BJ (cell line): Measurements from ENCODE around the gene PNMA6E. TPM values are rescaled to one million over a fixed set of nuclear protein-coding genes. Genes with fewer than 3 reads are reported as not detected.

ENCODE experiments used
- CTCF ChIA-PET: fragments of 350-600 bp; formaldehyde crosslinking; extraction: SDS; loops from one replicate; lab custom pipeline; 2021; ENCODE audit warnings: antibody characterized with exemption, inconsistent platforms; lab: Yijun Ruan, JAX
- POLR2A ChIA-PET: fragments of 300-600 bp; sonication (Branson Sonifier 250); formaldehyde crosslinking; extraction: SDS; loops from one replicate; lab custom pipeline; 2021; ENCODE audit warnings: antibody characterized with exemption; lab: Charles Lee
- DNase-seq: peaks from one replicate; pipeline ENCODE4 v3.0.0-alpha.2; 2011; ENCODE audit warnings: low read depth
- H3K27me3 ChIP-seq: 2 replicates; pipeline ENCODE4 v1.6.0; 2011; ENCODE audit warnings: low read length; ENCODE audit not compliant: control insufficient read depth, insufficient read depth
- H3K36me3 ChIP-seq: 2 replicates; pipeline ENCODE4 v1.5.1; 2011; ENCODE audit warnings: low read length; ENCODE audit not compliant: control insufficient read depth, insufficient read depth
- H3K4me3 ChIP-seq: 2 replicates; pipeline ENCODE4 v1.5.1; 2011; ENCODE audit warnings: low read depth, mild to moderate bottlenecking, control low read depth, low read length
- polyA plus RNA-seq: library from polyadenylated mRNA; depleted of rRNA; stranded (reverse); fragments of >200 nt; gene quantifications from 2 replicates; pipeline ENCODE4 v1.2.3, GENCODE V29; 2011
- TF ChIP-seq, protein P1 (sequence below): IDR thresholded peaks from 2 replicates; pipeline ENCODE4 v1.5.1; 2011; ENCODE audit warnings: low read depth, mild to moderate bottlenecking, control low read depth, inconsistent platforms, low read length, moderate library complexity; ENCODE audit not compliant: insufficient read depth

The PNMA6E gene
- polyA plus RNA-seq, 1 experiment, result not detected

DNA sequence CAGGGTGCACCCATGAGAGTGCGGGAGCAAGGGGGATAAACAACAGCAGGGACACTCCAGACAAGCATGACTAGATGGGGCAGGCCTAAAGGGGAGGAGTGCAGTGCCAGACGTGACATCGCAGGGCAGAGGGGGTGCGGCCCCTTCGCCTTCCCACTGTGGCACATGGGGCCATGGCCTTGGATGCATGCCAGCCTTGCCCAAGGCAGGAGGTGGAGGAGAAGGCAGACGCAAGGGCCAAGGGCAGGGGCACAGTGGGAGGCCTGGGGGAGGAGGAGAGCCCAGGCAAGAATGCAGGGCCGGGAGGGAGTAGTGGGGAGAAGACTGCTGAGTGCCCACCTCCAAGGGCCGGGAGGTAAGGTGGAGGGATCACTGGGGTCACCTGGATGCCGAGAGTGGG lies 21.6 kb downstream of the PNMA6E start:
- ChIA-PET CTCF (no interaction called here), POLR2A (no interaction called here)
- Histone ChIP-seq H3K4me3 (no peak overlapping the region), H3K36me3 (no peaks in the 10 kb centered on the region), H3K27me3 (no peaks in the 10 kb centered on the region)
- TF ChIP-seq, protein P1, sequence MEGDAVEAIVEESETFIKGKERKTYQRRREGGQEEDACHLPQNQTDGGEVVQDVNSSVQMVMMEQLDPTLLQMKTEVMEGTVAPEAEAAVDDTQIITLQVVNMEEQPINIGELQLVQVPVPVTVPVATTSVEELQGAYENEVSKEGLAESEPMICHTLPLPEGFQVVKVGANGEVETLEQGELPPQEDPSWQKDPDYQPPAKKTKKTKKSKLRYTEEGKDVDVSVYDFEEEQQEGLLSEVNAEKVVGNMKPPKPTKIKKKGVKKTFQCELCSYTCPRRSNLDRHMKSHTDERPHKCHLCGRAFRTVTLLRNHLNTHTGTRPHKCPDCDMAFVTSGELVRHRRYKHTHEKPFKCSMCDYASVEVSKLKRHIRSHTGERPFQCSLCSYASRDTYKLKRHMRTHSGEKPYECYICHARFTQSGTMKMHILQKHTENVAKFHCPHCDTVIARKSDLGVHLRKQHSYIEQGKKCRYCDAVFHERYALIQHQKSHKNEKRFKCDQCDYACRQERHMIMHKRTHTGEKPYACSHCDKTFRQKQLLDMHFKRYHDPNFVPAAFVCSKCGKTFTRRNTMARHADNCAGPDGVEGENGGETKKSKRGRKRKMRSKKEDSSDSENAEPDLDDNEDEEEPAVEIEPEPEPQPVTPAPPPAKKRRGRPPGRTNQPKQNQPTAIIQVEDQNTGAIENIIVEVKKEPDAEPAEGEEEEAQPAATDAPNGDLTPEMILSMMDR, result no peak
- no peak for DNase-seq

DNA sequence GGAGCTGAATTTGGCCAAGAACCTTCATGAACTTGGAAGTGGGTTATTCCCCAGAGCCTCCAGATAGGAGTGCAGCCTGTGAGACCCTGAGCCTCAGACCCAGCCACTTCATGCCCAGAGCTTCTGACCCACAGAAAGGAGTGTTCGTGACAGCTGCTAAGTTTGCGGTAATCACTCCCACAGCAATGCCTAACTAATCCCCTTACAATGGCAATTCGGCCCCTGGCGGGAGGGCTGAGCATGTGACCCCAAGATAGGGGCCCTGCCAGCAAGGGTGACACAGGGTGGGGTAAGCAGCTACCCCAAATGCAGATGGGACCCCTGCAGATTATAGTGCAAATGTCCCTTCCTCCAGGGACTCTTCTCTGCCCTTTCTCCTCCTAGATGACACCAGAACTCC lies 22.5 kb downstream of the PNMA6E start:
- TF ChIP-seq, protein P1, result no peak
- Histone ChIP-seq H3K36me3 (no peaks in the 10 kb centered on the region), H3K4me3 (no peak overlapping the region), H3K27me3 (no peaks in the 10 kb centered on the region)
- ChIA-PET POLR2A (no interaction called here), CTCF (no interaction called here)
- DNase-seq, result no peak

DNA sequence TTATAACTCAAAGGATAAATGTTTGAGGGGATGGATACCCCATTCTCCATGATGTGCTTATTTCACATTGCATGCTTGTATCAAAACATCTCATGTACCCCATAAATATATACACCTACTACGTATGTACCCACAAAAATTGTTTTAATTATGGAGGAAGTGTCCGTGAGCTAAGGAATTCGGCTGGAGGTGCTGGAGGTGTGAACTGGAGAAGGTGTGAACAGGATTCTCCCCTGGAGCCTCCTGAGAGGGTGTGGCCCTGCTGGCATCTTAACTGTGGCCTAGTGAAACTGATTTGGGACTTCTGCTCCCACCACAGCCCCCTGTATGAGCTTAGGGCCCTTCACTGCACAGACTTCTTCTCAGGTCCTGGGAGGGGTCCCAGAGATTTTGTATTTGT lies 23.4 kb downstream of the PNMA6E start:
- Histone ChIP-seq H3K27me3 (no peaks in the 10 kb centered on the region), H3K4me3 (no peak overlapping the region), H3K36me3 (no peaks in the 10 kb centered on the region)
- CTCF ChIA-PET, result no interaction called here
- POLR2A ChIA-PET, result no interaction called here
- DNase-seq, result no peak
- TF ChIP-seq, protein P1, result no peak

DNA sequence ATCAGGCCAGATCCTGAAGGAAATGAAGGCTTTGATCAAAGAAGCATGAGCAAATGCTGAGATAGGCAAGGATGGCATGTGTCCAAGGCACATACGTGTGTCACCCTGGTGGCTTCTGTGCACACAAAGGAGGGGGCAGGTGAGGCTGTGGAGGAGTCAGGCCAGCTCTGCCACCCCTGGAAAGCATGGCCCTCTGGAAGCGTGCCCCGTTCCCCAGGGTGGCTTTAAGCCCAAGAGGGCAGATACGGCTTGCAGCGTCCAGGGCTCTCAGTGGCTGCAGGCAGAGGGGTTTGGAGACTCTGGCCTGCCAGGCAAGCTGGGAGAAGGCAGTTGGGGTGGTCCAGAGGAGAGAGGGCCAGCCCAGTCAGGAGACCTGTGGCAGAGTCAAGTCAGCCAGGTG lies 25.6 kb downstream of the PNMA6E start:
- POLR2A ChIA-PET, result no interaction called here
- H3K36me3 ChIP-seq, result no peaks in the 10 kb centered on the region
- CTCF ChIA-PET, result no interaction called here
- TF ChIP-seq, protein P1, result no peak
- H3K4me3 ChIP-seq, result no peak overlapping the region
- DNase-seq, result no peak
- H3K27me3 ChIP-seq, result no peaks in the 10 kb centered on the region

DNA sequence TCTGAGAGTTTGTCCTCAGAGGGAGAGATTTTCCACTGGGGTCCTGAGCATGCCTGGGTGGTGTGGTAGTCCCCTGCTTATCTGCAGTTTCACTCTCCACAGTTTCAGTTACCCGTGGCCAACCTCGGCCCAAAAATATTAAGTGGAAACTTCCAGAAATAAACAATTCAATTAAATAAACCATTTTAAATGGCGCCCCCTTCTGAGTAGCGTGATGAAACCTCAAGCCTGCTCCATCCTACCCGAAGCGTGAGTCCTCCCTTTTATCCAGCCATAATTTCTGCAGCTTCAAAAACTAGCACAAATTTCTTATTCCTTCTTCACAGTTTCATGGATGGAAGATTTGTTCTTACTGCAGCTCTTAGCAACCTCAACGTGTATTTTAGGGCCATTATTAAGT lies 26.7 kb downstream of the PNMA6E start:
- Histone ChIP-seq H3K27me3 (no peaks in the 10 kb centered on the region), H3K36me3 (no peaks in the 10 kb centered on the region), H3K4me3 (no peak overlapping the region)
- no peak for DNase-seq
- ChIA-PET CTCF (interaction anchor here (1.2 kb wide), 1 partner anchor 19 kb away, joined by 3 read pairs; no protein-coding TSS in a partner anchor), POLR2A (no interaction called here)
- TF ChIP-seq, protein P1, result no peak
